ENCODE data around the gene NDUFV1. TPM values are rescaled to one million over a fixed set of nuclear protein-coding genes. Genes with fewer than 3 reads are reported as not detected.
A peak's percentile ranks its signal among the peaks of the same experiment; 100 is the strongest.

The NDUFV1 gene
- total and polyA plus RNA-seq, 9 of the 15 experiments (the other 6 are each of a cell fraction or from before 2014, with no cell fraction given) = 10.8 to 423 (median 209) TPM

GRCh38 chr11:67606492-67607295, at the start of gene NDUFV1 (continued):
- no peak for TF ChIP-seq TSHZ1 (CRISPR knock-in tag; IDR thresholded peaks at IDR 0.05)
- peak; percentile 35 for TF ChIP-seq NFIC (IDR thresholded peaks at IDR 0.05)
- no peak for TF ChIP-seq FOS (IDR thresholded peaks at IDR 0.05; ENCODE audit: extremely low read depth, insufficient read length)
- peak in 1 of 2 experiments; percentile 41; a peak in 1 of 4 replicates for TF ChIP-seq CSDE1 (IDR thresholded peaks at IDR 0.05)
- TF ChIP-seq MIER1 (IDR thresholded peaks at IDR 0.05; ENCODE audit: low read depth) = no peak
- TF ChIP-seq TCF7 (IDR thresholded peaks at IDR 0.05; ENCODE audit: borderline replicate concordance) = no peak
- peak; percentile 72 for TF ChIP-seq POLR2B (IDR thresholded peaks at IDR 0.05; ENCODE audit: low read depth, partially characterized antibody)
- no peak for TF ChIP-seq PTBP1 (IDR thresholded peaks at IDR 0.05; ENCODE audit: low read depth, low read length)
- no peak for TF ChIP-seq DDX20 (tag; IDR thresholded peaks at IDR 0.05; ENCODE audit: low read depth)
- TF ChIP-seq SIN3A (IDR thresholded peaks at IDR 0.05; ENCODE audit: borderline replicate concordance in 2 of 2, control insufficient read depth in 1 of 2, low read depth in 2 of 2, low read length in 2 of 2) = peak; percentile 90 to 98
- TF ChIP-seq SLC30A9 (CRISPR knock-in tag; IDR thresholded peaks at IDR 0.05) = no peak
- no peak for TF ChIP-seq RBM39 (optimal IDR thresholded peaks at IDR 0.05; ENCODE audit: low read depth, low read length)
- TF ChIP-seq ZNF589 (CRISPR knock-in tag; IDR thresholded peaks at IDR 0.05; ENCODE audit: low read depth) = no peak
- TF ChIP-seq ELF1 (tag; IDR thresholded peaks at IDR 0.05) = no peak
- no peak for TF ChIP-seq ARID3A (IDR thresholded peaks at IDR 0.05; ENCODE audit: borderline replicate concordance, low read depth, low read length)
- TF ChIP-seq ZHX1 (conservative IDR thresholded peaks at IDR 0.05; ENCODE audit: low read length) = no peak
- no peak for TF ChIP-seq ETV1 (tag; conservative IDR thresholded peaks at IDR 0.05; ENCODE audit: low read depth)
- no peak for TF ChIP-seq ZNF77 (CRISPR knock-in tag; IDR thresholded peaks at IDR 0.05)
- peak; percentile 88 for TF ChIP-seq GABPA (tag; conservative IDR thresholded peaks at IDR 0.05; ENCODE audit: low read depth)
